GM12891 (cell line): Measurements from ENCODE around the gene TOPBP1.

Experiments used
- POLR2A ChIP-seq: IDR thresholded peaks from 2 replicates; pipeline ENCODE4 v1.6.1; 2011; ENCODE audit warnings: low read depth, low read length, control low read depth
- POLR2AphosphoS5 ChIP-seq: IDR thresholded peaks from 2 replicates; pipeline ENCODE4 v1.6.1; 2011; ENCODE audit warnings: low read depth, low read length, control low read depth
- SPI1 ChIP-seq: IDR thresholded peaks from 2 replicates; pipeline ENCODE4 v1.6.1; 2011; ENCODE audit warnings: low read depth, low read length, control low read depth
- TAF1 ChIP-seq: IDR thresholded peaks from 2 replicates; pipeline ENCODE4 v1.6.1; 2011; ENCODE audit warnings: low read depth, low read length, control low read depth

DNA sequence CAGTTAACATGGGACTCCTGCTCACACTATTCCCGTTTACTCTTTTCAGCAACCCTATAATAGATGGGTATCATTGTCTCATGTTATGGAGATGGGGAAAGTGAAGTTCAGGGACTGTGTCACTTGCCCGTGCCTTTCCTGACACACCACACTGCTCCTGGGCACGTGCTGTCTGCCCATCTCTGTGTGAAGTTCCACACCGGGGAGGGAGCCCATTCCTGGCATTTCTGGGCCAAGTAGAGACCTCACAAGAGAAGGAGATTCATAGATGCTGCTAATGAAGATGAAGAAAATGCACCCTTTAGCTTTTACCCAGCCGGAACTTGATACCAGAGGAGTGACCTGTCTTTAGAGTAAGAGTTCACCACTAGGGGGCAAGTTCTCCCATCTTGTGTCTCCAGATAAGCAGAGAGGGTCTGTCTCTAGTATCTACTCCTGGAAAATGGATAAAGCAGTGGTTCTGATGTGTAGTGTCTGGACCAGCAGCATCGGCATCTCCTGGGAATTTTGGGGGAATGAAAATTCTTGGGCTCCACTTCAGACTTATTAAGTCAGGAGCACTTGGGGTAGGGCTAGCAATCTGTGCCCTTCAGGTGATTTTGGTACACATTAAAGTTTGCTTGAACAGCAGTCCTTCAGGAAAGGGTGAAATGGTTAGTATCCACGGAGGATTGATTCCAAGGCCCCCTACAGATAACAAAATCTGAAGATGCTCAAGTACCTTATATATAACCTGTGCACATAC is 2.0 kb upstream of the TOPBP1 start:
- TF ChIP-seq POLR2A (no peak), POLR2AphosphoS5 (no peak), TAF1 (no peak), SPI1 (no peak)
